GM18502 (cell line): ENCODE data around the gene NAV2.

Experiments used
- ATAC-seq: cut with Tn5 transposase; IDR thresholded peaks from one replicate; pipeline ENCODE4 v1.9.1; 2021; ENCODE audit warnings: mild to moderate bottlenecking; ENCODE audit not compliant: unreplicated experiment, poor library complexity

The NAV2 gene

GRCh38 chr11:19713196-19714021, 772 bp downstream of the NAV2 start:
- peak; percentile 27 for ATAC-seq

- no peak for ATAC-seq
These were observed 1.4 kb downstream of the NAV2 start for GRCh38 chr11:19714022-19714386.

GRCh38 chr11:19714387-19715363, 2.0 kb downstream of the NAV2 start:
- ATAC-seq = no peak

GRCh38 chr11:19715373-19715772, 2.7 kb downstream of the NAV2 start:
- no peak for ATAC-seq

GRCh38 chr11:19718051-19718450, 5.4 kb downstream of the NAV2 start:
- no peak for ATAC-seq

DNA sequence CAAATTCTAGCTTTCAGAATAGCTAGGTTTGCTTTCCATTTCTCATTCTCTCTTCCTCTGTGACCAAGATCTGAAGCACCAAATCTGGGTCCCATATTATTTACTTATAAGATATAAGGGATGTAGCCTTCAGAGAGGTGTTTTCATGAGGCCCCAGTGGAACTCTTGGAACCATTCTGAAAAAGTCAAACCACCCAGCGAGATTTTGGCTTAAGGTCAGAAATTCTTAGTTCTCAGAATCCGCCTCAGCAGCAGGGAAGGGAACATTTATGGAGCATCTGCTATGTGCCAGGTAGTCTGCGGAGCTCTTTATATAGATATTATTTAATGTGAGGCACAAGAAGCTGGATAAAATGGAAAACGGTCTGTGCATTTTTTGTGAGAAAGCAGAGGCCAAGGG, 6.3 kb downstream of the NAV2 start:
- no peak for ATAC-seq

GRCh38 chr11:19719960-19720359, 7.3 kb downstream of the NAV2 start:
- ATAC-seq = no peak

GRCh38 chr11:19721176-19721575, 8.5 kb downstream of the NAV2 start:
- no peak for ATAC-seq

GRCh38 chr11:19722702-19723101, 10.1 kb downstream of the NAV2 start:
- ATAC-seq = no peak

DNA sequence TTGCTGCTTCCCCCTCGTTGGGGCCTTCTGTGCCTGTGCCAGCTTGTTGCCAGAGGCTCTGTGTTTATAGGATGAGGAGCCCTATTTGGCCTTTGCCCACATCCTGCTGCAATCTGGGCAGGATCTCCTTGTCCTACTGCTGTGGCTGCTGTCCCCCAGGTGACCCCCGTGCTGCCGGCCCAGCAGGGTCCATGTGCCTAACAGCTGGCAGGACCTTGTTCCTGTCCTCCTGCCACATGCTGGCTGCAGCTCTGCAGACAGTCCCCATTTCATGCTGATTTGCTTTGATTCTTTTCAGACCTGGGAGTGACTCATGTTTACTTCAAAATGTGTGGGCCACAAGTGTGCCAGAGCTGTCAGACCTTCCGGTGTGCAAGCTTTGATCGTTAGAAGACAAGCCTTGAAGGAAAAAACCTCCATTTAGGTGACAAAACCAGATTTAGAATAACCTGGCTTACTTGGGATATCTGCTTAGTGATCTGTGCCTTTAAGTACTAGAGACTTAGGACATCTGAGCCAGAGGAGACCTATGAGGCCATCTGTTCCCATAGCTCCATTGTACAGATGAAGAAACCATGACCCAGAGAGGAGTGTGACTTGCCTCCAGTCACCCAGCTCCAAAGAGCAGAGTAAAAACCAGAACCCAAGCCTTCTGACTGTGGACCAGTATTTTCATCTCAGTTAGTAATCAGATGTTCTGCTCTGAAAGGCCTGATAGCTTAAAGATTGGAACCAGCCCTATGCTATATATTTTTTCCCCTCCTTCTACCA, 11.1 kb downstream of the NAV2 start:
- ATAC-seq = no peak

DNA sequence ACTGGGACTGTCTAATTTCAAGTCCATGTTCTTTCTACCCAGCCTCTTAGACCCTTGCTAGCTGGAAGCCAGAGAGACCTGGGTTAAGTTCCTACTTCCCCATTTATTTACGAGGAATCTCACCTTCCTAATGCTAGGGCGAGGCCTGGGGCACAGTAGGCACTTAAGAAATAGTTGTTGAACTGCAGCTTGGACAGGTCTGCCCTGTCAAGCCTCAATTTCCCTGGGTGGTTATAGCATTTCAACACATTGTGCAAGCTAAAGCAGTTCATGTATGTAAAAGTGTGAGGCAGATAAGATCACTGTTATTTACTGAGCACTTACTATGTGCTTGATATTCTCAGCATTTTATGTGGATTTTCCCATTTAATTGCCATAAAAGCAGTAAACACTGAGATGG, 12.1 kb downstream of the NAV2 start:
- no peak for ATAC-seq

- ATAC-seq = no peak
These were observed 12.9 kb downstream of the NAV2 start for GRCh38 chr11:19725379-19726079.

DNA sequence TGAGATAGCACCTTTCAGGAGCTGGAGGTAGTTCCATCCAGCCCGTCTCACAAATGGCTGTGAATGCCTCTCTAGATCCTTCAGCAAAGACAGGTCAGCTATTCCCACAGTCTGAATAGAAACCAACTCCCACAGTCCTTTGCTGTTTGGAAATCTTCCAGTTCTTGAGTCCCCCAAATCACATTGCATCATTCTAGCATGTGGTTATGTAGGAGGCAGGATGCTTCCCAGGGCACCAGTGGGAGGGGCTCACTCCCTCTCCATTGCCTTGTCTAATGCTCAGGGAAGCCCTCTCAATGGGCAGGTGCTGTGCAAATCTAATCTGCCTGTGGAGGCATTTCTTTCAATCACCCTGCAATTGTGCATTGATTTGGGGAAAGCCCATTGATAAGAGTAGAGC, 14.6 kb downstream of the NAV2 start:
- ATAC-seq = no peak

DNA sequence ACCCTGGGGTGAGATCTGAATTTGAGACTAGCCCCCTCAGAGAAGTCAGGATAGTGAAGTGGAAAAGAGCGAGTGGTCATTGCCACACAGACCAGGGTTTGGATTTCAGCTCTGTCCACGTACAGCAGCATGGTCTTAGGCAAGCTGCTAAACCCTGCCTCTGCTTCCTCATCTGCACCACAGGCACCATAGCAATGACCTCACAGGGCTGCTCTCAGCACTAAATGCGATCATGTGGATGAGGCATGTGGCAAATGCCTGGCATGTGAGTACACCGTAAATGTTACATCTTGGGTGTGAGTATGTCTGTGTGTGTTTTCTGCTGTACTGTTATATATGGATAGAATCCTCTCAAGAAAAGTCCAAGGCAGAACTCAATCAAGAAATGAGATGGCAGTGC, 15.8 kb downstream of the NAV2 start:
- no peak for ATAC-seq

DNA sequence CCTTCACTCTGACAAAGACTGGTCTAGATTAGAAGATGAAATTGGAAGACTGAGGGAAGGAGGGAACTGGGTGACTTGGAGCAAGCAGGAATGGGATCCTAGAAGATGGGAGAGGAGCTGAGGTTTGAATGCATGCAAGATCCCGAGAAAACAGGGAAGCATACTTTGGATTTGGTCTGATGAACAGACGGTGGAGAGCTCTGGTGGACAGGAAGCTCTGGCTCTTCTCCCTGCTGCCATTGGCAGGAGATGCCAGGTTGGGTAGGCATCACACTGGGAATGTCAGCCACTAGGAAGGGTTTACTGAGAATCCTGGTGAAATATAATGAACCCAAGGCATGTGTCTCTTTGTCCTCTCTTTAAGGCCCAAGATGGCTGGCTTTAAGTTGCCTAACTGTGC, 16.5 kb downstream of the NAV2 start:
- no peak for ATAC-seq

DNA sequence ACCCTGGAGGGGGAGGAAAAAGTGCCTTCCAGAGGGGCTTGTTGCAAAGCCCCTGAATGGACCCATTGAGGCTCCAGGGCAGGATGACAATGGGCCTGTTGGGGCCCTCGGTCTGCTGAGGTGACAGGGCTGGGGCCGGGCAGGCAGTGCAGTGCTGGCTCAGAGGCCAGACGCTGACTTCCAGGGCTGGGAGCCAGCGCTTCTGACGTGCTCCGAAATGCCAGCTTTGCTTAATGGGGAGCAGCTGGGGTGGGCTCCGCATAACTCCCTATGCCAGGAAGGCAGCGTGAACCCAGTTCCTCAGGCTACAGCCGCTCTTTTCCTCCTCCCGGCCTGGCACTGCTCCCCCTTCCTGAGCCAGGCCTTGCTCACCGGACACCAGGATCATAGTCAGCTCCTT, 17.7 kb downstream of the NAV2 start:
- no peak for ATAC-seq

DNA sequence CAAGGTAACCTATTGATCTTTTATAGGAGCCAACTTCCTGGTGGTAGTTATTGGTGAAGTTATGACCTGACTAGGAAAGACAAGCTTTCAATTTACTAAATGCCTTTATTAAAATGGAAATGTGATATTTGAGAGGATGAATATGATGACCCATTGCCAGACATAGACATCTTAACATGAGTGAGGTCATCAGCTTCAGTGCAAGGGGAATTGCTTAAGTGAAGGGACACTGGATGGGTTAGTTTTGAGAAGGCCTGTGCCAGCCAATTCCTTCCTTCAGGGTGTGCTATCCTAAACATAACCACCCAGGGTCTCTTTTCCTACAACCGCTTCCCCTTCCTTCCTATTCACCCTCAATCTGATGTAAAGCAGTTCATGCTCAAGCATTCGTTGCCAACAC, 21.5 kb downstream of the NAV2 start:
- ATAC-seq = no peak

GRCh38 chr11:19735157-19735908, 22.7 kb downstream of the NAV2 start:
- no peak for ATAC-seq

DNA sequence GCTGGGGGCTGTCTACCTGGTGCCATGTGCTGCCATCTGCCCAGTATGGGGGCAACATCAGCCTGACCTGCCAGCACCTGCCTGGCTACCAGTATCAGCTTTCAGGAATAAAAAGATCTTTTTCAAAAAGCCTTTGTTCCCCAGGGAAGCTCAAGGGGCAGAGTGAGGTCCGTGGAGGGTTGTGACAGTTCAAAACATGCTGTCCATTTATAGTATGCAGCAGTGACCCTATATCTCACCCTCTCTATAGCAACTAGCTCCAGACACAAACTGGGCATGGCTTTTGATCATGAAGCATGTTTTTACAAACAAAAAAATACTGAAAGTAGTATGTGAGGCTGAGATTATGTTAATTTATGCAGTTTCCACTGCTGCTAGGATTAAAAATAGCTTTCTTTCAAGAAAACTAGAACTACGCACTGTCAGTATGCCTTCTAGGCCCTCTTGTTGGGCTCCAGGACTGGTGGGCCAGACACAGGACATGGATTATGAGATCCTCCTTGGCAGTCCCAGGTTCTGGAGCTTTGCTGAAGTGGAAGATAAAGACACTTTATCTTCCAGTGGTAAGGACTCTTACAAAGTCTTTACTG, 23.4 kb downstream of the NAV2 start:
- ATAC-seq = no peak
